ENCODE measurements around the gene BACH1.

Gene BACH1

DNA sequence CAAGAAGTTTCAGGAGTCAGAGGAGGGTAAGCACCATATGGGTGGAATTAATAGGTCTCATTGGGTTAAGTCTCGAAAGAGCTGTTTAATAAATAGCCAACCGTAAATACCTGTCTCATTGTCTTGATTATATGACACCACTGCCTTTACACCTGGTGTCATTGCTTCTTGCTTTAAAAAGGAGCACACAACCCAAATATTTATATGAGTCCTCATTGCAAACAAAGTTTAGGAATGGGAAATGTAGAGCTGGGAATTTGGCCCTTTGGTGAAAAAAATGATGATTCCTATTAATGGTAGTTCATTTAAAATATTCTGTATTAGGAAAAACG lies 2.1 kb downstream of the BACH1 start:
- no CpG with 5 or more reads among the region's 3 CpGs for WGBS, 2 donors (ENCODE audit: extremely low coverage in 2 of 2, insufficient read length in 2 of 2, insufficient replicate concordance in 1 of 2)
- no peak overlapping the region for H2AK5ac ChIP-seq (ENCODE audit: low read depth, low read length)
- H2BK120ac ChIP-seq (ENCODE audit: low read depth, low read length), result no peak overlapping the region
- H3K36me3 ChIP-seq (replicated peaks in 1 of 2; ENCODE audit: control insufficient read depth in 2 of 2, insufficient read depth in 2 of 2, low read length in 2 of 2), result peaks cover 0 to 5% of the 10 kb centered on the region in 2 donors
- H4K8ac ChIP-seq (ENCODE audit: low read depth, low read length), result no peak overlapping the region
- H3K4me2 ChIP-seq (ENCODE audit: insufficient read depth, low read length, poor library complexity, severe bottlenecking), result no peak overlapping the region
- H3K4ac ChIP-seq (ENCODE audit: low read length), result no peak overlapping the region
- H3K23ac ChIP-seq (ENCODE audit: low read depth, low read length, poor library complexity), result no peak overlapping the region
- H2BK12ac ChIP-seq (ENCODE audit: low read length), result no peak overlapping the region
- H3K9me3 ChIP-seq (replicated peaks in 1 of 2; ENCODE audit: control insufficient read depth in 2 of 2, insufficient read depth in 1 of 2, low read depth in 1 of 2, low read length in 2 of 2), result peaks cover 1 to 2% of the 10 kb centered on the region in 2 donors
- no peak overlapping the region for H2BK5ac ChIP-seq (ENCODE audit: low read length)
- no peak overlapping the region for H3K14ac ChIP-seq (ENCODE audit: low read length)
- H3K27ac ChIP-seq (replicated peaks; ENCODE audit: low read length), result no peak overlapping the region
- peaks cover 6 to 11% of the 10 kb centered on the region in 2 donors for H3K4me1 ChIP-seq (ENCODE audit: control insufficient read depth in 2 of 2, insufficient read depth in 1 of 2, low read depth in 1 of 2, low read length in 2 of 2)
- no peak overlapping the region for H2AFZ ChIP-seq (ENCODE audit: low read length)
- no peak overlapping the region for H3K18ac ChIP-seq (ENCODE audit: low read length)
- no peaks in the 10 kb centered on the region for H3K27me3 ChIP-seq (ENCODE audit: control insufficient read depth in 3 of 3, insufficient read depth in 3 of 3, low read depth in 1 of 3, low read length in 3 of 3)
- H2BK15ac ChIP-seq (ENCODE audit: low read length), result no peak overlapping the region
- H3K9ac ChIP-seq (ENCODE audit: low read depth, low read length, poor library complexity), result no peak overlapping the region
- DNase-seq (ENCODE audit: low spot score), result no peak
- peaks cover 8% of the 10 kb centered on the region for H3K79me1 ChIP-seq (ENCODE audit: low read depth, low read length)
- H3K4me3 ChIP-seq (ENCODE audit: low read length in 2 of 2), result peak overlapping the region in 1 of 2 donors; percentile 98
- no peak overlapping the region for H4K91ac ChIP-seq (ENCODE audit: low read depth, low read length, poor library complexity)

GRCh38 chr21:29301691-29302090 lies 3.0 kb downstream of the BACH1 start:
- peaks cover 1 to 2% of the 10 kb centered on the region in 2 donors for H3K9me3 ChIP-seq (replicated peaks in 1 of 2; ENCODE audit: control insufficient read depth in 2 of 2, insufficient read depth in 1 of 2, low read depth in 1 of 2, low read length in 2 of 2)

DNA sequence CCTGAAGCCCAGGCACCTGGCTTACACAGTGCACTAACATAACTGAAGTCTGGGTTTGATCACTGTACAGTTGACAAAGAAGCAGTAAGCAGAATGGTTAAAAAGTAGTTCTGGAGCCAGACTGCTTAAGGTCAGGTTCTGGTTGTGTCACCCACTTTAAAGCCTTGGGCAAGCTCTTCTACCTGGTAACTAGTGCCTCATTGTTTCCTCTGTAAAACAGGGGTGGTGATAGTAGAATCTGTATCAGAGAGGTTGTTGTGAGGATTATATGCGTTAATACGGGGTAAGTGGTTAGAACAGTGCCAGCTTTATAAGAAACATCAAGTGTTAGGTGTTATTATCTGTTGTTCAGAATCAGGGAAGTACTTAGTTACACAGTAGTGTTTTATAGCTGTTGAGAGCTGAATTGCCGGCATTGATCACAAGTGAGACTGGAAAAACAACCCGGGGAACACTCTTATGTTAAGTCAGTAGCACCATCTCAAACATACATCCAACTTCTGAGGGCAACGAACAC lies 3.7 kb downstream of the BACH1 start:
- Histone ChIP-seq H3K14ac (ENCODE audit: low read length) (no peak overlapping the region), H2BK120ac (ENCODE audit: low read depth, low read length) (no peak overlapping the region), H3K9me3 (replicated peaks in 1 of 2; ENCODE audit: control insufficient read depth in 2 of 2, insufficient read depth in 1 of 2, low read depth in 1 of 2, low read length in 2 of 2) (peaks cover under 1% of the 10 kb centered on the region in 2 donors), H2BK5ac (ENCODE audit: low read length) (no peak overlapping the region), H3K18ac (ENCODE audit: low read length) (no peak overlapping the region), H3K9ac (ENCODE audit: low read depth, low read length, poor library complexity) (no peak overlapping the region), H2AFZ (ENCODE audit: low read length) (no peak overlapping the region), H2BK15ac (ENCODE audit: low read length) (no peak overlapping the region), H3K4ac (ENCODE audit: low read length) (no peak overlapping the region), H3K23ac (ENCODE audit: low read depth, low read length, poor library complexity) (no peak overlapping the region), H4K91ac (ENCODE audit: low read depth, low read length, poor library complexity) (no peak overlapping the region), H3K4me2 (ENCODE audit: insufficient read depth, low read length, poor library complexity, severe bottlenecking) (no peak overlapping the region), H4K8ac (ENCODE audit: low read depth, low read length) (no peak overlapping the region), H3K4me1 (ENCODE audit: control insufficient read depth in 2 of 2, insufficient read depth in 1 of 2, low read depth in 1 of 2, low read length in 2 of 2) (peaks cover 8 to 11% of the 10 kb centered on the region in 2 donors), H3K27me3 (ENCODE audit: control insufficient read depth in 3 of 3, insufficient read depth in 3 of 3, low read depth in 1 of 3, low read length in 3 of 3) (no peaks in the 10 kb centered on the region), H3K4me3 (ENCODE audit: low read length in 2 of 2) (no peak overlapping the region), H3K27ac (replicated peaks; ENCODE audit: low read length) (no peak overlapping the region), H2AK5ac (ENCODE audit: low read depth, low read length) (no peak overlapping the region), H2BK12ac (ENCODE audit: low read length) (no peak overlapping the region), H3K36me3 (replicated peaks in 1 of 2; ENCODE audit: control insufficient read depth in 2 of 2, insufficient read depth in 2 of 2, low read length in 2 of 2) (peaks cover 0 to 8% of the 10 kb centered on the region in 2 donors), H3K79me1 (ENCODE audit: low read depth, low read length) (peaks cover 12% of the 10 kb centered on the region)
- DNase-seq (ENCODE audit: low spot score), result no peak
- WGBS, 2 donors (ENCODE audit: extremely low coverage in 2 of 2, insufficient read length in 2 of 2, insufficient replicate concordance in 1 of 2), result 100% methylated on average over 2 of the region's 5 CpGs; no CpG with 5 or more reads in 1 of the 2 donors

More at GRCh38 chr21:29301691-29302090, 3.0 kb downstream of the BACH1 start:
- Histone ChIP-seq H3K4me1 (ENCODE audit: control insufficient read depth in 2 of 2, insufficient read depth in 1 of 2, low read depth in 1 of 2, low read length in 2 of 2) (peaks cover 8 to 11% of the 10 kb centered on the region in 2 donors), H2AFZ (ENCODE audit: low read length) (no peak overlapping the region), H3K27ac (replicated peaks; ENCODE audit: low read length) (no peak overlapping the region), H3K23ac (ENCODE audit: low read depth, low read length, poor library complexity) (no peak overlapping the region), H2AK5ac (ENCODE audit: low read depth, low read length) (no peak overlapping the region), H3K18ac (ENCODE audit: low read length) (no peak overlapping the region), H3K79me1 (ENCODE audit: low read depth, low read length) (peaks cover 12% of the 10 kb centered on the region), H3K4ac (ENCODE audit: low read length) (no peak overlapping the region), H4K91ac (ENCODE audit: low read depth, low read length, poor library complexity) (no peak overlapping the region), H2BK12ac (ENCODE audit: low read length) (no peak overlapping the region), H4K8ac (ENCODE audit: low read depth, low read length) (no peak overlapping the region), H3K4me2 (ENCODE audit: insufficient read depth, low read length, poor library complexity, severe bottlenecking) (no peak overlapping the region), H2BK5ac (ENCODE audit: low read length) (no peak overlapping the region), H3K9ac (ENCODE audit: low read depth, low read length, poor library complexity) (no peak overlapping the region), H3K36me3 (replicated peaks in 1 of 2; ENCODE audit: control insufficient read depth in 2 of 2, insufficient read depth in 2 of 2, low read length in 2 of 2) (peaks cover 0 to 8% of the 10 kb centered on the region in 2 donors), H3K27me3 (ENCODE audit: control insufficient read depth in 3 of 3, insufficient read depth in 3 of 3, low read depth in 1 of 3, low read length in 3 of 3) (no peaks in the 10 kb centered on the region), H3K4me3 (ENCODE audit: low read length in 2 of 2) (no peak overlapping the region), H3K14ac (ENCODE audit: low read length) (no peak overlapping the region), H2BK15ac (ENCODE audit: low read length) (no peak overlapping the region), H2BK120ac (ENCODE audit: low read depth, low read length) (no peak overlapping the region)
- DNase-seq (ENCODE audit: low spot score), result no peak
- WGBS, 2 donors (ENCODE audit: extremely low coverage in 2 of 2, insufficient read length in 2 of 2, insufficient replicate concordance in 1 of 2), result no CpG with 5 or more reads among the region's 6 CpGs

DNA sequence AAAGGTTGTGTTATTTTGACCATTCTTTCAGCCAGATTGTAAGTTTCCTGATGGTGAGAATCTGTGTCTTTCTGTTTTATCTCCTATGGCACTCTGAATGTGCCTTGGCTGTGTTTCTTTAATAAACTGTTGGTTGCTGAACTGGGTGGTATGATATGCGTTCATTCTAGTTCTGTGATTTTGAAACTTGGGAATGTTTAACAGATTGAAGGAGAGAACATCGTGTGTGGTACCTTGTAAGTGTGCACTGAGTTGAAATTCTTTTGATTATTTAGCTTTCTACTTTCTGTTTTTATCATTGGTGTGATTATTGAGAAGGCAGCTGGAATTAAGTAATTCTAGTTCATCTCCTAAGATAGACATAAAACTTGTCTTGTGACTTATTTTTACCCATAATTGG lies 4.6 kb downstream of the BACH1 start:
- no peak overlapping the region for H3K9ac ChIP-seq (ENCODE audit: low read depth, low read length, poor library complexity)
- no peak overlapping the region for H3K4me2 ChIP-seq (ENCODE audit: insufficient read depth, low read length, poor library complexity, severe bottlenecking)
- no peak overlapping the region for H2BK5ac ChIP-seq (ENCODE audit: low read length)
- H3K23ac ChIP-seq (ENCODE audit: low read depth, low read length, poor library complexity), result no peak overlapping the region
- H3K18ac ChIP-seq (ENCODE audit: low read length), result no peak overlapping the region
- H4K91ac ChIP-seq (ENCODE audit: low read depth, low read length, poor library complexity), result no peak overlapping the region
- H3K4ac ChIP-seq (ENCODE audit: low read length), result no peak overlapping the region
- H2BK120ac ChIP-seq (ENCODE audit: low read depth, low read length), result no peak overlapping the region
- H2BK15ac ChIP-seq (ENCODE audit: low read length), result no peak overlapping the region
- H4K8ac ChIP-seq (ENCODE audit: low read depth, low read length), result no peak overlapping the region
- no peaks in the 10 kb centered on the region for H3K27me3 ChIP-seq (ENCODE audit: control insufficient read depth in 3 of 3, insufficient read depth in 3 of 3, low read depth in 1 of 3, low read length in 3 of 3)
- no peak overlapping the region for H2AFZ ChIP-seq (ENCODE audit: low read length)
- no peak overlapping the region for H3K27ac ChIP-seq (replicated peaks; ENCODE audit: low read length)
- peaks cover 5 to 11% of the 10 kb centered on the region in 2 donors for H3K4me1 ChIP-seq (ENCODE audit: control insufficient read depth in 2 of 2, insufficient read depth in 1 of 2, low read depth in 1 of 2, low read length in 2 of 2)
- no CpG with 5 or more reads among the region's 2 CpGs for WGBS, 2 donors (ENCODE audit: extremely low coverage in 2 of 2, insufficient read length in 2 of 2, insufficient replicate concordance in 1 of 2)
- H2AK5ac ChIP-seq (ENCODE audit: low read depth, low read length), result no peak overlapping the region
- DNase-seq (ENCODE audit: low spot score), result no peak
- peaks cover 0 to 8% of the 10 kb centered on the region in 2 donors for H3K36me3 ChIP-seq (replicated peaks in 1 of 2; ENCODE audit: control insufficient read depth in 2 of 2, insufficient read depth in 2 of 2, low read length in 2 of 2)
- no peak overlapping the region for H3K14ac ChIP-seq (ENCODE audit: low read length)
- no peaks in the 10 kb centered on the region for H3K9me3 ChIP-seq (replicated peaks in 1 of 2; ENCODE audit: control insufficient read depth in 2 of 2, insufficient read depth in 1 of 2, low read depth in 1 of 2, low read length in 2 of 2)
- peaks cover 12% of the 10 kb centered on the region for H3K79me1 ChIP-seq (ENCODE audit: low read depth, low read length)
- H2BK12ac ChIP-seq (ENCODE audit: low read length), result no peak overlapping the region
- no peak overlapping the region for H3K4me3 ChIP-seq (ENCODE audit: low read length in 2 of 2)
